HG03108 (cell line): ENCODE data around the gene MT1A.
"Not testable (repeated sequence)": the region's sequence is repeated elsewhere in the genome, so short reads cannot be mapped to it uniquely, and the experiment has no call there.

Source experiments
- ATAC-seq: cut with Tn5 transposase; IDR thresholded peaks from one replicate; pipeline ENCODE4 v1.9.1; 2021; ENCODE audit warnings: moderate library complexity; ENCODE audit not compliant: unreplicated experiment

The MT1A gene

DNA sequence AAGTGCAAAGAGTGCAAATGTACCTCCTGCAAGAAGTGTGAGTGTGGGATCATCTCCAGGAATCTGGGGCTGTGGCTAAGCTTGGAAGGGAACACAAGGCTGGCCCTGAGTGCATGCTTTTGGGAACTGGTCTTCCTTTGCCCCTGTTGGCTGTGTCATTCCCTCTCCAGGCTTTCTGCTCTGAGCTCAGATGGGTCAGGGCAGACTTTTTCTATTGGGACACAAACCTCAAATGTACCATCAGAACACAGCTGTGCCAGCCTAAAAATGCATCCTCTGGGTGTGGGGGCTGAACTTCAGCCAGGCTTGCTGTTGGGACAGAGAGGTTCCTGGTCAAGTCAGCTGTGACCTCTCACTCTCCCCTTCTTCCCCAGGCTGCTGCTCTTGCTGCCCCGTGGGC is 14.1 kb downstream of the MT1A start:
- no peak for ATAC-seq

DNA sequence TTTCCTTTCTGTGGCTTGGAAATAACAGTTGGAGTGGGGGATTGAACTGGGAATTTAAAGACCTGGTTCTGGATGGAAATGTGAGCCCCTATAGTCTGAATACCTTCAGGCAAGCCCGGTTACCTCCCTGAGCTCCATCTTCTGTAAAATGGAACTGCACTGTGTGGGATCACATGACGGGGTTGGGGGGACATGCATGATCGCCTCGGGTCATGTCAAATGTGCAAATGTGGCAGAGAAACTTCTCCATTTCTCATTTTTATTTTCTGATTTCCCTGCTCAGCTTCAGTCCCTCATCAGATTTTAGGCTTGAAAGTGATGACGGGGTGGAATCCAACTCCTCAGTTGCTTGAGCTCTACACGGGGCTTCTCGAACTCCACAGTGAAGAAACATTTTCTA is 14.8 kb downstream of the MT1A start:
- no peak for ATAC-seq

DNA sequence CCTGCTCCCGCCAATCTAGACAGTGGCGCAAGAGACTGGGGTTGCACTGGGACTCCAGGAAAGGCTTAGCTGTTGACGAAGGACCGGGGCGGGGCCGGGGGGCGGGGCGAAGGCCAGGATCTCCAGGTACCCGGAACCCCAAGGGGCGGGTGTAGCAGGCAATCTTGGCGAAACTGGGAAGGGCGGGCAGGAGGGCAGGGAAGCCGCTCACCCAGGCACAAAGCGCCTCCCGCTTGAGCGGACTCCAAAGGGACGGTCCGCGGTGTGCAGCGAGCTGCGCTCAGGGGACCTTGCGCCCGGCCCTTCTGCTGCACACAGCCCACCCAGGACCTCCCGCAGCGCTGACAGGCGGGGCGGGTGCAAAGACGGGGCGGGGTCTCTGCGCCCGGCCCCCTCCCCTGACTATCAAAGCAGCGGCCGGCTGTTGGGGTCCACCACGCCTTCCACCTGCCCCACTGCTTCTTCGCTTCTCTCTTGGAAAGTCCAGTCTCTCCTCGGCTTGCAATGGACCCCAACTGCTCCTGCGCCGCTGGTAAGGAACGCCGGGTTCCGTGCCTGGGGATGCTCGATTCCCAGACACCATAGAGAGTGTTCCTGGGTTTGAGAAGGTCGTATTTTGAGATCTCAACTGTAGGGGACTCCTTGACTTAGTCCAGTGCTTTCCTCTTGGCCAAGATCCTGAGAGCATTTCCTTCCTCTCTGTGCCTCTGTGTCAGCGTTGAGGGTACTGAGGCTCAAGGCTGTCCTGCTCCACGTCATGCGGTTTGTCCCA is 19.3 kb downstream of the MT1A start, which contains the start of gene MT1F:
TSS of gene MT1F (plus strand) at position 405 of the 772 bp plus-strand sequence. CDS start at position 505, 100 bp downstream.
- peak; percentile 43 for ATAC-seq

DNA sequence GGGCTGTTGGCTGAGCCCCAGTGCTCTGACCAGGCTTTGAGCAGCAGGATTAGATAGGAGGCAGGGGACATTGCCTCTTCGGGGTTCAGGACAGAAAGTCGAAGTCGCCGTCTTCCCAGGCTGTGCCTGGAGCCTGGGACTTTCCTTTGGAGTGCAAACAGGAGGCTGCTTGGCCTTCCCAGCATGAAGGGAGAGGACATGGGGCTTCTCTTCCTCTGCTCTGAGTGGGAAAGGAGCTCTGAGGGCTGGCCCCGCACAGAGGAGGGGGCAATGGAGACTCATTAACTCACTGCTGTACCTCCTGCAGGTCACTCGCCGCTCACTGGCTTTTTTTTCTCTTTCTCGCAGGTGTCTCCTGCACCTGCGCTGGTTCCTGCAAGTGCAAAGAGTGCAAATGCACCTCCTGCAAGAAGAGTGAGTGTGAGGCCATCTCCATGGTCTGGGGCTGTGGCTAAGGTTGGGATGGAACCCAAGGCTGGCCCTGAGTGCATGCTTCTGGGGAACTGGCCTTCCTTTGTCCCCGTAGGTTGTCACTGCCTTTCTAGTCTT is 19.9 kb downstream of the MT1A start:
- no peak for ATAC-seq

DNA sequence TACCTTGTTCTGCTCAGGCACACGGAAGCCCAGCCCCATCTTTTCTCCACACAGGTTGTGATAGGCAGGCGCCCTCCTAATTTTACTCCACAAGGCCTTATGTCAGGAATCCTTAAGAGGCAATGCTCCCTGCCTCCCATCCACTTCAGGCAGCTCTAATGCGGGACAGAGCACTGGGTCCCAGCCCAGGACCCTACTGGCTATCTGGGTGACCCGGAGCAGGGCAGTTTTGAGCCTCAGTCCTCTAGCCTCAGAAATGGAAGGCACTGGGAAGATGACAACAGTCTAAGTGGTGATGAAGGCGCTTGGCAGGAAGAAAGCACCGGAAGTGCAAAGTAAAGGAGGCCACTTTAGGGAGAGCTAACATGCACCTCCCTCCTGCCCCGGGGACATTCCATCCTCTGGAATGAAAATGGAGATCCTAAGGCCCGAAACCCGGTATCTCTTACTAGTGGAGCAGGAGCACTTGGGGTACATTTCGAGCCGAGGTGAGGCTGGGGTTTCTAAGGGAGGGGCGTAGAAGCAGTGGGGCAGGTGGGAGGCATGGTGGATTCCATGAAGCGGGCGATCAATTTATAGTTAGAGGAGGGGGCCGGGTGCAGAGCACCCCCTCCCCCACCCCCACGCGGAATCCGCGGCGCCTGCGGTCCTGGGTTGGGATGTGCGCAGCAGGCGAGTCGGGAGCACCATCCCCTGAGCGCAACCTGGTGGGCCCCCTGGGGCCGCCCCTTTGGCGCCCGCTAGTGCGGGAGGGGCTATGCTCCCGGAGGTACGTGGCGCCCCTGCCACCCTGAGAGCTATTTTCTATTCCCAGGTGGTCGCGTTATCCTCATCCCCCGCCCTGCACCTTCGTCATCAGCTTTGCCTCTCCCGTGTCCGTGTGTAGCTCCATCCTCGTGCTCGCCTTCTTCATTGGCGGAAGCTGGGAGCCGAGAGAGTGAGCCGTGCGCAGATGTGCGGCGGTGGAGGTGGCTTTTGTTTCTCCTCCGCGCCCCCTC is 24.2 kb downstream of the MT1A start:
- no peak for ATAC-seq

DNA sequence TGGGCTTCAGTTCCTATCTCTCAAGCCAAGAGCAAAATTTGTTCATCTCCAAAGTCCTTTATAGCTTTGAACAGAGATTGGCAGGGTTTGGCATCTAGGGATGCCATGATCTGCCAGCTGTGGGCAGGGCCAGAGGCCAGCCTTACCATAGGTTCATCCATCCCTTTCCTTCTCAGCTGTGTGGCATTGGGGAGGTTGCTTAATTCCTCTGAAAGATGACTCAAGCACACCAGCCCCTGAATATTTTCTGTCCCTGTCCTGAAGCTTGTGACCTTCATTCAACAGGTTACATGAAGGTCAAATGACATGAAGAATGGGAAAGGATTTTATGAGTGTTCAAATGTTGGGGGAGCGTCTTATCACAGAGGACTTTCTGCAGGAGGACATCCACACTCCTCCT is 26.0 kb downstream of the MT1A start:
- no peak for ATAC-seq

DNA sequence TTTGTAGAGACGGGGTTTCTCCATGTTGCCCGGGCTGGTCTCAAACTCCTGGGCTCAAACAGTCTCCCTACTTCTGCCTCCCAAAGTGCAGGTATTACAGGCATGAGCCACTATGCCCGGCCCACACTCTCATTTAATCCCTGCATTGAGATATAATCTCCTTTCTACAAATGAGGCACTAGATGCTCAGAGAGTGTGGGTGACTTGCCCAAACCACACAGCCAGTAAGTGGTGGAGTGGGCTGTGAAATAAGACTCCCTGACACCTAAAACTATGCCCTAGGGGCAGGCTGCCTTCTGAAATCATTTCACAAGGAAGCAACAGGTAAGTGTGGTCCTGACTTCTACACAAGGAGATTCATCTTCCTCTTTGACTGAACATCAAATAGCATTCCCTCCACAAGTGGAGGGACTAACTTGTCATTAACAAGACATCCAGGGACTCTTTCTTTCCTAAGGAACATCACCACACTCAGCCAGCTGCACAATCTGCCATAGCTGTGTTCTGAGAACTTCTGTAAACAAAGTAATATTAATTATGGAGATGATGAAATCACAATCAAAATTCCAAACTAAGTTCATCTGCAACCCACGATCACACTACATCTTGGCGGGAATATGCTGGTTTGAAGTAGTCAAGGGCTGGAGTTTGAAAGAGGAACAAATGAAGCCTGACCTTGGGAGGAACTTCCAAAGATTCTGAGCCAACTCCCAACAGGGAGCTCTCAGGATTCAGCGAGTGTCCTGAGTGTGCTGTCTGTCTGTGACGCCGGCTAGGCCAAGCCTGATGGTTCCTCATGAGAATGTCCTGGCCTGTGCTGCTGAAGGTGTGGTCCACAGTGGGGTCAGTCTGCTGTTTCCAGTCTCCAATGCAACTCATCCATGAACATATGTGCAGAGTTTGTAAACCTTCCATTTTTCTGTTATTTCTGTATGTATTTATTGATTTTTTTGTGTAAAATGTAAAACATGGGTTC is 27.1 kb downstream of the MT1A start:
- not testable (repeated sequence) for ATAC-seq

DNA sequence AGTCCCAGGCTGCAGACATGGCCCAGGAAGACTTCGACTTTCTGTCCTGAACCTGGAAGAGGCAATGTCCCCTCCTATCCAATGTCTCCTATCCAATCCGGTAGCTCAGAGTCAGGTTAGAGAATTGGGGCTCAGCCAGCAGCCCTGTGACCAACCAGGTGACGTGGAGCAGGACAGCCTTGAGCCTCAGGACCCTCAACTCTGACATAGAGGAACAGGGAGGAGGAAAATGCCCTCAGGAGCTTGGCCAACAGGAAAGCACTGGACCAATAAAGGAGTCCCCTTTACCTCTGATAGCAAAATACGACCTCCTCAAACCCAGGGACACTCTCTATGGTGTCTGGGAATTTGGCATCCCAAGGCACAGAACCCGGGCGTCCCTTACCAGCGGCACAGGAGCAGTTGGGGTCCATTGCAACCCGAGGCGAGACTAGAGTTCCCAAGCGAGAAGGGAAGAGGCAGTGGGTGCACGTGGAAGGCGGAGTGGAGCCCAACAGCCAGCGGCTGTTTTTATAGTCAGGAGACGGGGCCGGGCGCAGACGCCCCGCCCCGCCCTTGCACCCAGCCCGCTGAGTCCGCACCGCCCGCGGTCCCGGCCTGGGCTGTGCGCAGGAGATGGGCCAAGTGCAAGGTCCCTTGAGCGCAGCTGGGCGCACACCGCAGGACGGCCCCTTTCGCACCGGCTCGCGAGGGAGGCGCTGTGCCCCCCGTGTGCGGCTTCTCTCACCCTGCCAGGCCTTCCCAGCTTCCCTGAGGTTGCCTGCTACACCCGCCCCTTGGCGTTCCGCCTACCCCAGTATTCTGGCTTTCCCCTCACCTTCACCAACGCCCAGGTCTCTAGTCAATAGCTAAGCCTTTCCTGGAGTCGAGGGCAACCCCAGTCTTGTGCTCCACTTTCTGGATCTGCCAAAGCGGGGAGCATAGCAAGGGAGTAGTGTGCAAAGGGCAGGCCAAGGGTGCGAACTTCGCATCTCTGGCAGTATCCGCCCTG is 29.4 kb downstream of the MT1A start, which contains the start of gene MT1G:
TSS of gene MT1G (minus strand) at position 485 of the 991 bp plus-strand sequence. CDS start at position 413, 72 bp downstream.
- no peak for ATAC-seq

DNA sequence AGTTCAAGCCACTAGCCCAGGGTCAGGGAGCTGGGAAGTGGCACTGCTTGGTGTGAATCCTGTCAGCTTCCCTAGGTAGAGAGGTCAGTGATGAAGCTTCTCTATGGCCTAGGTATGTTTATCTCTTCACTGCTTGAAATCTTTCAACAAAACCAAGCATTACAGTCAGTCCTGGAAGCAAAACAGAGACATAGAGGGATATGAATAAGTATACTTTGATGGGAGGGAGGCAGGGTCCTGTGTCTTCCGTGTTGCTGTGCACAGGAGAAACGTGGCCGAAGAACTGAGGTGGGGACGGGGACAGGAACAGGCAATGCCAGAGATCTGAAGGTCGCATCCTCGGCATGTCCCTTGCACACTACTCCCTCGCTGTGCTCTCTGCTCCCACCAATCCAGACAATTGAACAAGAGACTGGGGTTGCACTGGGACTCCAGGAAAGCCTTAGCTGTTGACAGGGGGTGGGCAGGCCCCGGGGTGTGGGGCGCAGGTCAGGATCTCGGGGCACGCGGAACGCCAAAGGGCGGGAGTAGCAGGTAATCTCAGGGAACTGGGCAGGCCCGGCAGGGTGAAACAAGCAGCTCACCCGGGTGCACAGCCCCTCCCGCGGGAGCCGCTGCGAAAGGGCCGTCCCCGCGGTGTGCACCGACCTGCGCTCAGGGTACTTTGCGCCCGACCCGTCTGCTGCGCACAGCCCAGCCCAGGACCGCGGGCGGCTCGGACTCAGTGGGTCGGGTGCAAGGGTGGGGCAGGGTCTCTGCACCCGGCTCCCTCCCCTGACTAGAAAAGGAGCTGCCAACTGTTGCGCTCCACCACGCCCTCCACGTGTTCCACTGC is 30.8 kb downstream of the MT1A start, which contains the start of gene MT1H:
TSS of gene MT1H (plus strand) at position 810 of the 835 bp plus-strand sequence. CDS start 71 bp downstream, outside the sequence.
- ATAC-seq, result no peak

DNA sequence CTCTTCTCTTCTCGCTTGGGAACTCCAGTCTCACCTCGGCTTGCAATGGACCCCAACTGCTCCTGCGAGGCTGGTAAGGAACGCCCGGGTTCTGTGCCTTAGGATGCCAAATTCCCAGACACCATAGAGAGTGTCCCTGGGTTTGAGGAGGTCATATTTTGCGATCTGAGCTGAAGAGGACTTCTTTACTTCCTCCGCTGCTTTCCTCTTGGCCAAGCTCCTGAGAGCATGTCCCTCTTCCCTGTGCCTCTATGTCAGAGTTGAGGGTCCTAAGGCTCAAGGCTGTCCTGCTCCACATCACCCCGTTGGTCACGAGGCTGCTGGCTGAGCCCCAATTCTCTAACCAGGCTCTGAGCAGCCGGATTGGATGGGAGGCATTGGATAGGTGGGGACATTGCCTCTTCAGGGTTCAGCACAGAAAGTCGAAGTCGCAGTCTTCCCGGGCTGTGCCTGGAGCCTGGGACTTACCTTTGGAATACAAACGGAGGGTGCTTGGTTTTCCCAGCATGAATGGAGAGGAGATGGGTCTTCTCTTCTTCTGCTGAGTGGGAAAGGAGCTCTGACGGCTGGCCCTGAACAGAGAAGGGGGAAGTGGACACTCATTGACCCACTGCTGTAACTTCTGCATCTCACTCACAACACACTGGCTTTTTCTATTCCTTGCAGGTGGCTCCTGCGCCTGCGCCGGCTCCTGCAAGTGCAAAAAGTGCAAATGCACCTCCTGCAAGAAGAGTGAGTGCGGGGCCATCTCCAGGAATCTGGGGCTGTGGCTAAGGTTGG is 31.6 kb downstream of the MT1A start:
- no peak for ATAC-seq

DNA sequence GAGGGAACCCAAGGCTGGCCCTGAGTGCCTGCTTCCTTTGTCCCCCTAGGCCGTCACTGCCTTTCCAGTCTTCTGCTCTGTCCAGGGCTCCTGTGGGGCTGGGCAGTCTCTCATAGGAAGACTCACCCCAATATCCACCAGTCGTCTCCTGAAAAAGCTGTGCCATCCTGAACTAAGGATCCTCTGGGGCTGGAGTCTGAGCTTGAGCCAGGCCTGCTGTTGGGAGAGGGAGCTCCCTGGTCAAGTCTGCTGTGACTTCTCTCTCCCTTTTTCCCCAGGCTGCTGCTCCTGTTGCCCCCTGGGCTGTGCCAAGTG is 32.1 kb downstream of the MT1A start:
- no peak for ATAC-seq

DNA sequence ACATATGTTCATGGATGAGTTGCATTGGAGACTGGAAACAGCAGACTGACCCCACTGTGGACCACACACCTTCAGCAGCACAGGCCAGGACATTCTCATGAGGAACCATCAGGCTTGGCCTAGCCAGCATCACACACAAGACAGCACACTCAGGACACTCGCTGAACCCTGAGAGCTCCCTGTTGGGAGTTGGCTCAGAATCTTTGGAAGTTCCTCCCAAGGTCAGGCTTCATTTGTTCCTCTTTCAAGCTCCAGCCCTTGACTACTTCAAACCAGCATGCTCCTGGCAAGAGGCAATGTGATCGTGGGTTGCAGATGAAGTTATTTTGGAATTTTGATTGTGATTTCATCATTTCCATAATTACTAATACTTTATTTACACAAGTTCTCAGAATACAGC is 33.2 kb downstream of the MT1A start:
- ATAC-seq, result not testable (repeated sequence)

DNA sequence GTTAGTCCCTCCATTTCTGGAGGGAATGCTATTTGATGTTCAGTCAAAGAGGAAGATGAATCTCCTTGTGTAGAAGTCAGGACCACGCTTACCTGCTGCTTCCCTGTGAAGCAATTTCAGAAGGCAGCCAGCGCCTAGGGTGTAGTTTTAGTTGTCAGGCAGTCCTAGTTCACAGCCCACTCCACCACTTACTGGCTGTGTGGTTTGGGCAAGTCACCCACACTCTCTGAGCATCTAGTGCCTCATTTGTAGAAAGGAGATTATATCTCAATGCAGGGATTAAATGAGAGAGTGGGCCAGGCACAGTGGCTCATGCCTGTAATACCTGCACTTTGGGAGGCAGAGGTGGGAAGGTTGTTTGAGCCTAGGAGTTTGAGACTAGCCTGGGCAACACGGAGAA is 33.7 kb downstream of the MT1A start:
- not testable (repeated sequence) for ATAC-seq

DNA sequence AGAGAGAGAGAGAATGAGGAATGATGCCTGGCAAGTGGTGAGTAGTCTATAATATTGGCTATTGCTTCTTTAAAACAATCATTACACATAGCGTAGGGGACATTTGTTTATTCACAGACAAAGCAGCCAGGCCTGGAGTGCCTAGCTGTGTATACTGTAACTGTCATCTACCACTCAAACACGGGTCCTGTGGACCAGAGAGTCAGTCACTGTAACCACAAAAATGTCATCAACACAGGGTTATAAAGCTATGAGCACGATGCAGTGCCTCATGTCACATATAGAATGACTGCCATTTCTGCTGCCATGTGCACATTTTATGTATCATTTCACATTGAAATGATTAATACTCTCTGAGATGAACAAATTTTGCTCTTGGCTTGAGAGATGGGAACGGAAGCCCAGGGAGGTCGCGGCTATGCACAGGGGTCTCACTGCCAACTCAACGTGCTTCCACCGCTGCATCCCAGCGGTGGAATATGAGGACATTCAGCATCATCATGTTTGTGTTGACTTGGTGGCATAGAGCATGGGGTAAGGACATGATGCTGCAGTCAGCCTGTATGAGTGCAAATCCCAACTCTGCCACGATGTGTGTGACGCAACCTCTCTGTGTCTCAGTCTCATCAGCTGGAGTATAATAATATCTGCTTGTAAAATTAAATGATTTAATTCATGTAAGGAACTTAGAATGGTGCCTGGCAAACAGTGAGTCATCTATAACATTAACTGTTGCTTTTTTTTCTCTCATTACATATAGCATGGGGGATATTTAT is 34.5 kb downstream of the MT1A start:
- no peak for ATAC-seq

DNA sequence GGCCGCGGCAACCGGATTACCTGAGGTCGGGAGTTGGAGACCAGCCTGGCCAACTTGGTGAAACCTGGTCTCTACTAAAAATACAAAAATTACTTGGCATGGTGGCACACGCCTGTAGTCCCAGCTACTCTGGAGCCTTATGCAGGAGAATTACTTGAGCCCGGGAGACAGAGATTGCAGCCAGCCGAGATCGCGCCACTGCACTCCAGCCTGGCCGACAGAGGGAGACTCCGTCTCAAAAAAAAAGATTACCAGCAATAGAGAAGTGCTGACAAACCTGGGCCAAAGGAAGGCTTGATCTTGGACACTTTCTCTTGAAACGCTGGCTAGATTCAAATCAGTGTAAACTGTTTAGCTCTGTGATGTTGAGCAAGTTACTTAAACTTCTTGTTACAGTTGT is 35.5 kb downstream of the MT1A start:
- no peak for ATAC-seq

DNA sequence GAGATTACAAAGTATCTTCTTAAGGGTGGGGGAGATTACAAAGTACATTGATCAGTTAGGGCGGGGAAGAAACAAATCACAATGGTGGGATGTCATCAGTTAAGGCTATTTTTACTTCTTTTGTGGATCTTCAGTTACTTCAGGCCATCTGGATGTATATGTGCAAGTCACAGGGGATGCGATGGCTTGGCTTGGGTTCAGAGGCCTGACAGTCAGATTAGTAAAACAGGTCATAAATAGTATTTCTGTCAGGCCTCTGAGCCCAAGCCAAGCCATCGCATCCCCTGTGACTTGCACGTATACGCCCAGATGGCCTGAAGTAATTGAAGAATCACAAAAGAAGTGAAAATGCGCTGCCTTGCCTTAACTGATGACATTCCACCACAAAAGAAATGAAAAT is 36.1 kb downstream of the MT1A start:
- ATAC-seq, result not testable (repeated sequence)
